ENCODE results near the gene STK38L.

Gene STK38L

GRCh38 chr12:27276275-27276674, 32.2 kb downstream of the STK38L start:
- DNase-seq (ENCODE audit: low read depth in 3 of 3): no peak

DNA sequence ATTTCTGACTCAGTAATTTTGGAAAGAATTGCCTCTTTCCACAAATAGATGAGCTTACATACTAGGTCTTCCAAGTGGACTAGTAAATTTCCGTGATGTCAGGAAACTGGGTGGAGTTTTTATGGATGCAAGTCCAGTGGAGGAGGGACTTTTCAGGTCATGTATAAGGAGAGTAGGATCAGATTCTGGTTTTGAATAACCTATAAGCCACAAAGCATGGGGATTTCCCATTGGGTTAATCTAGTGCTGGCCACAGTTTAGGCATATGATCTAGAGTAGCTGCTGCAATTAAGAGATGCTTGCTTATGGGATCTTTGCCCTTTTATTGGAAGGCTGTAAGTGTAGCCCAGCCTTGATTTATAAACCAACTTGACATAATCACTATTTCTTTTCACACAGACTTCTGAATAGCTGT, 33.8 kb downstream of the STK38L start:
- DNase-seq (ENCODE audit: low read depth in 3 of 3): peak in 1 of 3 experiments; percentile 1

GRCh38 chr12:27279826-27280225, 35.7 kb downstream of the STK38L start:
- DNase-seq (ENCODE audit: low read depth in 3 of 3): no peak

GRCh38 chr12:27280412-27280811, 36.3 kb downstream of the STK38L start:
- no peak for DNase-seq (ENCODE audit: low read depth in 3 of 3)

- DNase-seq (ENCODE audit: low read depth in 3 of 3): no peak
Observed at GRCh38 chr12:27282754-27283153, 38.7 kb downstream of the STK38L start.

GRCh38 chr12:27284021-27284420, 39.9 kb downstream of the STK38L start:
- DNase-seq (ENCODE audit: low read depth in 3 of 3): no peak

DNA sequence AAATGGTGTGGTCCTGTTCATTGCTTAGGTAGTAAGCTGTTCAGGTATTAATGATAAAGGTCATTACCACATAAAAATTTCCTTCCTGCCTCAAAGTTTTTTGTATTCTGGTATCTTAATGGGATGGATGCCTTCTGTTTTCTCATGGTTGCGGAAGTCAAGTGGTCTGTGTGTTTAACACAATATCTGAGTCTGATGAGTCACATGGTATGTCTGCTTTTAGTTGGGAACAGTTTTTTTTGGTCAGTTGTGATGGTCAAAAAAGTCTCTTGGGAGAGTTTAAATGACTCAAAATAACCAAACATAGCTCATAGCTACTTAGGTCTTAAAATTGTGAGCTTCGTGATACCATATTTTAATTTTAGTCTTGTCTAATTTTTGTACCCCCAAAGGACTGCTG, 40.7 kb downstream of the STK38L start:
- no peak for DNase-seq (ENCODE audit: low read depth in 3 of 3)

- no peak for DNase-seq (ENCODE audit: low read depth in 3 of 3)
Observed at GRCh38 chr12:27285403-27285802, 41.3 kb downstream of the STK38L start.

DNA sequence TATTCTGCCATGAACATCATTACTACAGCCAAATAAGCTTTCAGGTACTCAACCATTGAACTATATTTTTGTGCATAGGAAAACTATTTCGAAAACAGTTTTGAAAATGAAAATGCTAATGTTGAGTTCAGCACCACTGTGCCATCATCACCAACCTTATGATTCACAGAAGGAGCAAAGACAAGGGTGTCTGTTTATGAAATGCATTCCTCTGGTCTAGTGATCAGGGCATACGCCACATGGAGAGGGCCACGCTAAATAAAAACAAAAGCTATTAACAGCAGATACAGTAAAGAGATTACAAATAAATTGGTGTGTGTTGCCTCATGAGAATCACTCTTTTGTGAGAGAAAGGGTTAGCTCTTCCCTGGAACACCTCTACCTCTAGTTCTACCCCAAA, 45.3 kb downstream of the STK38L start:
- no peak for DNase-seq (ENCODE audit: low read depth in 3 of 3)

GRCh38 chr12:27290501-27291168, 46.5 kb downstream of the STK38L start:
- DNase-seq (ENCODE audit: low read depth in 3 of 3): no peak

- no peak for DNase-seq (ENCODE audit: low read depth in 3 of 3)
Observed at GRCh38 chr12:27291862-27292261, 47.8 kb downstream of the STK38L start.

DNA sequence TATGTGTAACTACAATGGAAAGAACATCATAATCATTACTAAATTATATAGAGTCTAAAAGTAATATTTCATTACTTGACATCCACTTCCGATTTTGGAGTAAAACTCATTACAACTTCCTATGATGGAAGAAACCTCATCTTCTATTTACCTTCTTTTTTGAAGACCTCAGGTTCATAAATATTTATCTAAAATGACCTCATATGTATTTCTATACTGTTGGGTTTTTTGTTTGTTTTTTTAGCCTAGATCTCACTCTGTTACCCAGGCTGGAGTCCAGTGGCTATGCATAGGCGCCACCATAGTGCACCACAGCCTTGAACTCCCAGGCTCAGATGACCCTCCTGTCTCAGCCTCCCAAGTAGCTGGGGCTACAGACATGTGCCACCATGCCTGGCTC, 48.6 kb downstream of the STK38L start:
- no peak for DNase-seq (ENCODE audit: low read depth in 3 of 3)

DNA sequence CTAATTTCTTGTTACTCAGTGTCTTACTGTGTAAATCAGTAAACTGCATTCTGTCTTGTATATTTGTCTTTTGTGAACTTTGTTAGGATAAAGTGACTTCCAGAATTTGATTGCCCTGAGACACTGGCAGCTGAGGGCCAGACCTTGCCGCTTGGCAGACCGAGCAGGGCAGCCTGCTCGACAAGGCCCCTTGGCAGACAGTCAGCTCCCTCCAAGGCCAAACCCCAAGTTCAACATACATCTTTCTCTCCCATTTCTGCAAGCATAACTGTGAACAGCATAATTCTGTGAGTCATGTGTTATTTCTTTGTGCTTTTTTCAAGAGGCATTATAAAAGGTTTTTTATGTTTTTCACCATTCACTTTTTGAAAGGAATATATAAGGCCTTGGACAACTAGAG, 49.4 kb downstream of the STK38L start:
- DNase-seq (ENCODE audit: low read depth in 3 of 3): no peak

DNA sequence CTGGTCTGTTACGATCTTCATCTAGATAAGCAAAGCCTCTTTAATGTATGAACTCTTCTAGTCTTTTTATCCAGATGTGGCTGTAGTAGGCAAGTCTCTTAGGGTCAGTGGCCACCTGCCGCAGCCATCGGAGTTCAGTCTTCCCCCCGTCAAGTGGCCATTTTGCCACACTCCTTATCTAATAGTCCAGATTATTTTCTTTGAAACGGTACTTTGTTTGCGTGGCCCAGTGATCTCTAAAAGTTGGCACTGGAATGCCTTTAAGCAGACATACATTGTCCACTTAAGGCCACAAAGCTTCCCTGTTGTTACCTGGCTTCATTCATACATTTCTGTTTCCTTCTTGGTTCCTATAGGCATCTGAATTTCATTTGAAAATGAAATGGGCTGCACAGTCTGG, 52.6 kb downstream of the STK38L start:
- no peak for DNase-seq (ENCODE audit: low read depth in 3 of 3)

- DNase-seq (ENCODE audit: low read depth in 3 of 3): no peak
Observed at GRCh38 chr12:27297566-27297965, 53.5 kb downstream of the STK38L start.

GRCh38 chr12:27299102-27299501, 55.0 kb downstream of the STK38L start:
- DNase-seq (ENCODE audit: low read depth in 3 of 3): no peak

- no peak for DNase-seq (ENCODE audit: low read depth in 3 of 3)
Observed at GRCh38 chr12:27300226-27300625, 56.1 kb downstream of the STK38L start.

DNA sequence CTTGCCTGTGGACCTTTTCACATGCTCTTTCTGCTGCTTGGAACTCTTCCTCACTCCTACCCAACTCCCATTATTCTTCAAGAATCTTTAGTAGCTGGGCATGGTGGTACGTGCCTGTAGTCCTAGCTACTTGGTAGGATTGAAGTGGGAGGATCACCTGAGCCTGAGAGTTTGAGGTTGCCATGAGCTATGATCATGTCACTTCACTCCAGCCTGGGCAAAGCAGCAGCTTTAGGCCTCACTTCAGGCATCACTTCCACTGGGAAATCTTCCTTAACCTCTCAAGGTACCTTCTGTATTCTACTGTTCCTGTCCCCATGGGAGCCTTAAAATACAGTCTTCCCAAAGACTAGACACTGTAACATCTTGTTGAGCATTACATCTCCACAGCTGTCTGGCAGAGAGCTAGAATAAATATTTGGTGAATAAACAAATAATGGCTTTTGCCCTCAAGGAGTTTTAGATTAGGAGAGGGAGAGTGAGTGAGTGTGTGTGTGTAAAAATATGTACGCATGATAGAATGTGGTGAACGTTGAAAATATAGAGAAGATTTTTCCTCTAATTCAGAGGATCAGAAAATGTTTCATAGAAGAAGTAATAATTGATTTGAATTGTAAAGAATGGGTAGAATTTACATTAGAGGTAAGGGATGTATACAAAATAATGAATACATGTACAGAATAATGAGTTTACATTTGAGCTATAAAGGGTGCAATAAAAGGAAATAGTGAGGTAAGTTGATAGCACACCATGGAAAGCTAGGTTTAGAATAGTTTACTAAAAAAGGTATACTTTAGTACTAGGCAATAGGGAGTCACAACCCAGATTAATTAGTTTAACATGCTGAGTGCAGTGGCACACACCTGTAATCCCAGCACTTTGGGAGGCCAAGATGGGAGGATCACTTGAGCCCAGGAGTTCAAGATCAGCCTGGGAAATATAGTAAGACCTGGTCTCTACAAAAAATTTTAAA, 59.3 kb downstream of the STK38L start:
- DNase-seq (ENCODE audit: low read depth in 3 of 3): no peak

GRCh38 chr12:27304856-27305255, 60.8 kb downstream of the STK38L start:
- no peak for DNase-seq (ENCODE audit: low read depth in 3 of 3)

DNA sequence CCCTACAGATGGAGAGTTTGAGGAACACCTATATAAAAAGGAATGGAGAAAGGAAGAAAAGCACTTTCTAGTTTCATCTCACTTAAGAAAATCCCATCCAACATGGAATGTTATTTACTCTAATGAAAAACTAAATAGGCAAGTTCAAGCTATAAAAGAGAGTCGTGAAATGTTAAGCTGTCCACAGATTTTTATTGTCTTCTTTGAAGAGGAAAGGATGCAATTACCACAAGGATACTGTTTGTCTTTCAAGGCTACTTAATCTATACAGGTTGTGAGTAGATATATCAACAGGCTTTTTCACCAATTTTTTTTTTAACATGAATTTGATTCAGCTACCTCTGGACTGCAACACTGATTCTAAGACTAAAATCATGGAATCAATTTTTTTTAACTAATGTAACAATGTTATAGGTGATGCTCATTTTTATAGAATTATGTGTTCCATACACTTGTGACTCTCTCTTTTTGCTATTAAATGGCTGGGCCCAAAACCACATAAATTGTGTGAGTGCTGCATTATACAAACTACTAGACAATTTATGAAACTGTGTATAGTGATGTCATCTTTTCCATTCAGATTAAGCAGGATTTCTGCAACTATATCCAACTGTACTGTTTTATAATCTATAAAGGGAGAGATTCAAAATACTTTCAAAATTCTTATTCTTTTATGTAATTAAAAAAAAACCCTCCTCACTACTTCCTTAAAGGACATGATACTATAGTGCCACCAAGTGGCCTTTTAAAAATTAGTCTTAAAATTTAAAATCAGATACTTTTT, 61.8 kb downstream of the STK38L start:
- DNase-seq (ENCODE audit: low read depth in 3 of 3): no peak

- no peak for DNase-seq (ENCODE audit: low read depth in 3 of 3)
Observed at GRCh38 chr12:27309293-27309994, 65.4 kb downstream of the STK38L start.

DNA sequence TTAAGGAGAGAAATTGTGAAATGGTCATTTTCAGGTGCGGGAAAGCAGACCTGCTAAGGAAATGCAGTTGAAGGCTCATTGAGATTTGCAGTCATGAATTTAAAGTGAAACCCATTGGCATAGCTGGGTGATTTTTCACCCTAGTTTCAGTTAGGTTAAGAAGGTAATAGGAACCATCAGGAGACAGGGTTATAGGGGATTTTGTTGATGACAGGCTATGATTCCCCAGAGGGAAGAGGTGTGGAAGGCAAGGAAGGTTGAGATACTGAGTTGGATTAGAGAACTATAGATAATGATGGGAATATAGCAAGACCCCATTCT, 65.9 kb downstream of the STK38L start:
- no peak for DNase-seq (ENCODE audit: low read depth in 3 of 3)

Data from stimulated activated CD4-positive, alpha-beta T cell treated with anti-CD3 and anti-CD28 coated beads, TNF-alpha, amount 100 ng/mL, for 24 hours (primary cell).